Endothelial cell of umbilical vein (primary cell): ENCODE data around the gene NUP155. TPM values are rescaled to one million over a fixed set of nuclear protein-coding genes. Genes with fewer than 3 reads are reported as not detected.
"Not testable (repeated sequence)": the region's sequence is repeated elsewhere in the genome, so short reads cannot be mapped to it uniquely, and the experiment has no call there.

ENCODE experiments used
- BruUV-seq: library from RNA; stranded (reverse); fragments of 400-500 nt; replicated peaks from 2 replicates; lab custom pipeline; 2021; lab: Mats Ljungman, UMichigan
- CTCF ChIA-PET: fragments of 300-600, 350-600 bp; sonication (Branson Sonifier 250); formaldehyde crosslinking; loops from one replicate; lab custom pipeline; 2021; ENCODE audit warnings: antibody characterized with exemption, inconsistent platforms; lab: Charles Lee
- POLR2A ChIA-PET: fragments of 300-600, 350-600 bp; sonication (Branson Sonifier 250); formaldehyde crosslinking; loops from one replicate; lab custom pipeline; 2021; ENCODE audit warnings: antibody characterized with exemption, inconsistent platforms; lab: Charles Lee
- DNase-seq: peaks from one replicate; pipeline ENCODE4 v3.0.0-alpha.2; 2011; ENCODE audit warnings: low read depth, low spot score
- FAIRE-seq: peaks from 2 replicates; lab custom pipeline; 2011; peaks lifted over from hg19 to GRCh38; lab: Jason Lieb, UNC
- H2AFZ ChIP-seq: 2 replicates; pipeline ENCODE4 v1.6.0; 2012; ENCODE audit warnings: low read depth, low read length, control low read depth, inconsistent platforms
- H3K27ac ChIP-seq: 2 replicates; pipeline ENCODE4 v1.5.1; 2011; ENCODE audit warnings: low read depth, mild to moderate bottlenecking, control low read depth, low read length, moderate library complexity; ENCODE audit not compliant: insufficient read depth
- H3K27me3 ChIP-seq, 2 experiments: 2 replicates each; pipeline versions ENCODE4 v1.6.0 to v1.6.1; 2011; ENCODE audit warnings: low read length in 2 of 2, mixed read lengths in 1 of 2; ENCODE audit not compliant: control insufficient read depth in 2 of 2, insufficient read depth in 2 of 2
- H3K36me3 ChIP-seq, 2 experiments: 2 replicates in 1 of 2; 3 replicates in 1 of 2; pipeline ENCODE4 v1.5.1; 2011; ENCODE audit warnings: low read length in 2 of 2, mild to moderate bottlenecking in 1 of 2, moderate library complexity in 1 of 2; ENCODE audit not compliant: control insufficient read depth in 2 of 2, insufficient read depth in 2 of 2; ENCODE audit errors: extremely low read depth in 1 of 2
- H3K4me1 ChIP-seq: 3 replicates; pipeline ENCODE4 v1.5.1; 2011; ENCODE audit warnings: mild to moderate bottlenecking, low read length; ENCODE audit not compliant: control insufficient read depth, insufficient read depth; ENCODE audit errors: extremely low read depth
- H3K4me2 ChIP-seq: 2 replicates; pipeline ENCODE4 v1.6.1; 2011; ENCODE audit warnings: low read length, control low read depth, mixed read lengths; ENCODE audit not compliant: insufficient read depth
- H3K4me3 ChIP-seq, 3 experiments: fragments of 200-600 bp in 1 of 3; sonication (generic), shearing (Covaris generic) in 1 of 3; replicated peaks in 1 of 3; 2 replicates each; pipeline ENCODE4 v1.5.1; 2011 to 2016; ENCODE audit warnings: control low read depth in 3 of 3, low read length in 3 of 3, mild to moderate bottlenecking in 2 of 3, inconsistent platforms in 1 of 3, low read depth in 1 of 3, moderate library complexity in 1 of 3; ENCODE audit not compliant: insufficient read depth in 1 of 3
- H3K79me2 ChIP-seq: 2 replicates; pipeline ENCODE4 v1.6.0; 2012; ENCODE audit warnings: low read length, inconsistent platforms; ENCODE audit not compliant: control insufficient read depth, insufficient read depth
- H3K9ac ChIP-seq: replicated peaks from 2 replicates; pipeline ENCODE3; 2011; ENCODE audit warnings: low read length, control low read depth; ENCODE audit not compliant: insufficient read depth; ENCODE audit errors: extremely low read depth
- H3K9me1 ChIP-seq: replicated peaks from 3 replicates; pipeline ENCODE4 v1.6.0; 2011; ENCODE audit warnings: mild to moderate bottlenecking, low read length; ENCODE audit not compliant: control insufficient read depth, insufficient read depth; ENCODE audit errors: extremely low read depth
- H3K9me3 ChIP-seq: replicated peaks from 2 replicates; pipeline ENCODE4 v1.5.1; 2012; ENCODE audit warnings: low read length, inconsistent platforms; ENCODE audit not compliant: control insufficient read depth, insufficient read depth
- H4K20me1 ChIP-seq: replicated peaks from 2 replicates; pipeline ENCODE3; 2011; ENCODE audit warnings: mild to moderate bottlenecking, low read length; ENCODE audit not compliant: control insufficient read depth, insufficient read depth; ENCODE audit errors: extremely low read depth
- POLR2A ChIP-seq: IDR thresholded peaks from 2 replicates; pipeline ENCODE4 v1.6.1; 2012; ENCODE audit warnings: low read depth, mild to moderate bottlenecking, control low read depth, low read length
- POLR2AphosphoS5 ChIP-seq: IDR thresholded peaks from 2 replicates; pipeline ENCODE4 v1.6.1; 2012; ENCODE audit warnings: low read depth, mild to moderate bottlenecking, control low read depth, low read length, moderate library complexity; ENCODE audit not compliant: insufficient read depth
- dilution Hi-C: fragments of 300-500 bp; cut with MboI; formaldehyde crosslinking; loops from one replicate; pipeline ENCODE4 v1.15.0; 2019; ENCODE audit warnings: low sequenced_read_pairs; ENCODE audit not compliant: extremely low pct_ligation_motif_present
- intact Hi-C: fragments of 100-400 bp; cut with micrococcal nuclease; formaldehyde crosslinking; loops from one replicate; pipeline ENCODE4 v1.10.0; 2022
- polyA plus RNA-seq, 4 experiments: library from polyadenylated mRNA; depleted of rRNA in 3 of 4; stranded (reverse) in 3 of 4; unstranded in 1 of 4; fragments of >200 nt; gene quantifications; 2 replicates each; pipeline versions ENCODE4 v1.2.1 to v1.2.3, GENCODE V29; 2011 to 2012; ENCODE audit warnings: missing spikeins in 1 of 4
- total RNA-seq: library from RNA; stranded (reverse); gene quantifications from 2 replicates; pipeline ENCODE4 v1.2.3, GENCODE V29; 2021
- TF ChIP-seq, protein P1 (sequence below), 2 donors: IDR thresholded peaks; 1 replicate in 1 of 2; 2 replicates in 1 of 2; pipeline ENCODE4 v1.5.1; 2011; ENCODE audit warnings: low read length in 2 of 2, mild to moderate bottlenecking in 2 of 2, moderate library complexity in 2 of 2, control low read depth in 1 of 2, inconsistent platforms in 1 of 2, low read depth in 1 of 2; ENCODE audit not compliant: insufficient read depth in 1 of 2; ENCODE audit errors: extremely low read depth in 1 of 2

Gene NUP155
- total and polyA plus RNA-seq, 2 donors (not counting 3 experiments of a cell fraction or from before 2014, with no cell fraction given): 11.1 to 36.6 TPM

DNA sequence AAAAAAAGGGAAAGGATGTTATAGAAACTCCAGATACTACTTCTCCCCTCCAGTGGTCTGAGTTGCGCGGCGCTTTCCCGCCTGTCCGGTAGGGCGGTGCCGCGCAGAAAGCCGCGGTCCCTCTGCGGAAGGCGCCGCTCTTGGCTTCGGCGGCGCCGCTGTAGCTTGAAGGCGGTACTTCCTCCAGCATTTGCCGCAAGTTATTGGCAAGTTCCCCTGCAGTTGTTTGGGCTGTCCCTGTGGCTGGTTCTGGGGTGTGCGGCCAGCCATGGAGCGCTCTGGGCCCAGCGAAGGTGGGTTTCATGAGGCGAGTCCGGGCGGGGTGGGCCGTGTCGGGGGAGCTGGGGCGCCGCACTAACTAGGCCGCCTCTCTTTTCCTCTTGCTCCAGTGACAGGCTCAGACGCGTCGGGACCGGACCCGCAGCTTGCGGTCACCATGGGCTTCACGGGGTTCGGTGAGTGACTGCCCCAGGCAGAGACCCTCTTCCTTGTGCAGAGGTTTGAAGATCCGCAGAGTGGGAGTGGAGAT lies 8.3 kb upstream of the NUP155 start, which contains the start of gene WDR70:
WDR70 (plus strand) TSS at position 219 of the 529 bp plus-strand sequence; CDS start at position 269, 50 bp downstream.
- TF ChIP-seq POLR2AphosphoS5 (peak; percentile 72), POLR2A (peak; percentile 75)
- TF ChIP-seq, protein P1, sequence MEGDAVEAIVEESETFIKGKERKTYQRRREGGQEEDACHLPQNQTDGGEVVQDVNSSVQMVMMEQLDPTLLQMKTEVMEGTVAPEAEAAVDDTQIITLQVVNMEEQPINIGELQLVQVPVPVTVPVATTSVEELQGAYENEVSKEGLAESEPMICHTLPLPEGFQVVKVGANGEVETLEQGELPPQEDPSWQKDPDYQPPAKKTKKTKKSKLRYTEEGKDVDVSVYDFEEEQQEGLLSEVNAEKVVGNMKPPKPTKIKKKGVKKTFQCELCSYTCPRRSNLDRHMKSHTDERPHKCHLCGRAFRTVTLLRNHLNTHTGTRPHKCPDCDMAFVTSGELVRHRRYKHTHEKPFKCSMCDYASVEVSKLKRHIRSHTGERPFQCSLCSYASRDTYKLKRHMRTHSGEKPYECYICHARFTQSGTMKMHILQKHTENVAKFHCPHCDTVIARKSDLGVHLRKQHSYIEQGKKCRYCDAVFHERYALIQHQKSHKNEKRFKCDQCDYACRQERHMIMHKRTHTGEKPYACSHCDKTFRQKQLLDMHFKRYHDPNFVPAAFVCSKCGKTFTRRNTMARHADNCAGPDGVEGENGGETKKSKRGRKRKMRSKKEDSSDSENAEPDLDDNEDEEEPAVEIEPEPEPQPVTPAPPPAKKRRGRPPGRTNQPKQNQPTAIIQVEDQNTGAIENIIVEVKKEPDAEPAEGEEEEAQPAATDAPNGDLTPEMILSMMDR (IDR thresholded peaks at IDR 0.05; ENCODE audit: extremely low read depth in 1 of 2, insufficient read depth in 1 of 2, low read depth in 1 of 2, low read length in 2 of 2): peak; percentile 66 to 69
- CTCF ChIA-PET: interaction anchor here (1.2 to 1.9 kb wide), 2 partner anchors 8 to 34 kb away, joined by 8 to 24 read pairs; partner anchors contain the start of gene NUP155
- intact Hi-C loops: loop anchor here (1.0 kb wide), 1 partner anchor 8 kb away; the partner anchor contains the start of gene NUP155
- BruUV-seq, H3K9me3 ChIP-seq, H3K36me3 ChIP-seq, dilution Hi-C loops, H3K4me1 ChIP-seq, H3K9me1 ChIP-seq, H3K79me2 ChIP-seq, H4K20me1 ChIP-seq, H3K27me3 ChIP-seq: not testable (repeated sequence)
- peak; percentile 94 for DNase-seq
- Histone ChIP-seq H2AFZ (peak within 1 kb of the TSS; percentile 93), H3K27ac (peak within 1 kb of the TSS; percentile 23), H3K4me2 (peak within 1 kb of the TSS; percentile 97), H3K4me3 (peak within 1 kb of the TSS; percentile 59 to 93 (median 87)), H3K9ac (peak within 1 kb of the TSS; percentile 55)
- peak; percentile 87 for FAIRE-seq
- POLR2A ChIA-PET: interaction anchor here (0.7 to 1.9 kb wide), 2 partner anchors 8 to 979 kb away, joined by 5 to 17 read pairs; partner anchors contain the start of gene NUP155

DNA sequence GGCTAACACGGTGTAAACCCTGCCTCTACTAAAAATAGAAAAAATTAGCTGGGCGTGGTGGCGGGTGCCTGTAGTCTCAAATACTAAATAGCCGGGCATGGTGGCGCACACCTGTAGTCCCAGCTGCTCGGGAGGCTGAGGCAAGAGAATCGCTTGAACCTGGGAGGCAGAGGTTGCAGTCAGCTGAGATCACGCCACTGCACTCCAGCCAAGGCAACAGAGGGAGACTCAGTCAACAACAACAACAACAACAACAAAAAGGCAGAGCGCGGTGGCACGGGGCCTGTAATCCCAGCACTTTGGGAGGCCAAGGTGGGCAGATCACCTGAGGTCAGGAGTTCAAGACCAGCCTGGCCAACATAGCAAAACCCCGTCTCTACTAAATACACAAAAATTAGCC lies 7.2 kb upstream of the NUP155 start:
- intact Hi-C loops, dilution Hi-C loops, POLR2A ChIA-PET, H3K9me1 ChIP-seq, FAIRE-seq, H3K36me3 ChIP-seq, H3K79me2 ChIP-seq, H3K27me3 ChIP-seq, H3K27ac ChIP-seq, H4K20me1 ChIP-seq, H3K9me3 ChIP-seq, H3K9ac ChIP-seq, H2AFZ ChIP-seq, H3K4me2 ChIP-seq, H3K4me1 ChIP-seq, H3K4me3 ChIP-seq, BruUV-seq, DNase-seq, CTCF ChIA-PET: not testable (repeated sequence)
